Activated B cell treated with CpG ODN at 0.5 μM for 24 hours (primary cell): ENCODE data around the gene ADGRF5. TPM values are rescaled to one million over a fixed set of nuclear protein-coding genes. Genes with fewer than 3 reads are reported as not detected.

Experiments
- ATAC-seq: fragments of 200-7000 bp; cut with Tn5 transposase; one replicate; pipeline ENCODE4 v1.10.0; 2021; ENCODE audit warnings: low read depth, mild to moderate bottlenecking, moderate library complexity
- CTCF ChIA-PET: fragments of 350-600 bp; sonication (Branson Sonifier 250); formaldehyde crosslinking; loops from one replicate; lab custom pipeline; 2021; ENCODE audit warnings: antibody characterized with exemption; lab: Charles Lee
- POLR2A ChIA-PET: fragments of 350-600 bp; sonication (Branson Sonifier 250); formaldehyde crosslinking; loops from one replicate; lab custom pipeline; 2021; ENCODE audit warnings: antibody characterized with exemption; lab: Charles Lee
- DNase-seq: peaks from one replicate; pipeline ENCODE4 v3.0.0; 2022
- H3K27ac Mint-ChIP-seq: one replicate; pipeline ENCODE4 v1.8.0; 2020; ENCODE audit warnings: mixed read lengths
- H3K27me3 Mint-ChIP-seq: one replicate; pipeline ENCODE4 v1.8.0; 2021; ENCODE audit warnings: mixed read lengths
- H3K36me3 Mint-ChIP-seq: one replicate; pipeline ENCODE4 v1.8.0; 2021; ENCODE audit warnings: low read depth, mixed read lengths
- H3K4me1 Mint-ChIP-seq: one replicate; pipeline ENCODE4 v1.8.0; 2021; ENCODE audit warnings: mixed read lengths
- H3K4me3 Mint-ChIP-seq: one replicate; pipeline ENCODE4 v1.8.0; 2020; ENCODE audit warnings: mild to moderate bottlenecking, mixed read lengths
- H3K9me3 Mint-ChIP-seq: one replicate; pipeline ENCODE4 v1.8.0; 2020; ENCODE audit warnings: mixed read lengths
- intact Hi-C: fragments of 100-400 bp; cut with micrococcal nuclease; formaldehyde crosslinking; loops from one replicate; pipeline ENCODE4 v1.15.1; 2024
- total RNA-seq: library from RNA; stranded (reverse); gene quantifications from 2 replicates; pipeline ENCODE4 v1.2.3, GENCODE V29; 2022
- TF ChIP-seq, protein P1 (sequence below): fragments of 200-600 bp; IDR thresholded peaks from one replicate; pipeline ENCODE4 v1.8.0; 2022; ENCODE audit warnings: antibody characterized with exemption, mild to moderate bottlenecking

The ADGRF5 gene
- total RNA-seq, 1 donor from 2014 or later: not detected

DNA sequence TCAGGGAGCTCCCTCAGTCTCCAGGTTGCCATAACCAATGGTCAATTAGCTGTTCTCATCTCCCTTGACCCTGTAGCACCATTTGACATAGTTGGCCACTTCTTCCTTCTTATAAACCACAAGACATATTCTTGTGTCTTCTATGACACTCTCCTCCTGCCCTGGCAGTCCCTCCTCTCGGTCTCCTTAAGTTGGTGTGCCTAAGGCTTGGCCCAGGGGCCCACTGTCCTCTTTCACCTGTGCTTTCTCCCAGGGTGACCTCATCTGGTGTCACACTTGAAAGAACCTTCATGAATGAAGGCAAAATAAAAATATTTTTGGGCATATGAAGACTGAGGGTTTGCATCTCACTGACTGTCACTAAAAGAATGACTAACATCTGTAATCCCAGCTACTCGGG lies 9.7 kb upstream of the ADGRF5 start:
- Mint-ChIP-seq H3K4me1 (no peaks in the 10 kb centered on the region), H3K36me3 (no peaks in the 10 kb centered on the region), H3K27me3 (peaks cover 2% of the 10 kb centered on the region), H3K4me3 (no peak overlapping the region), H3K27ac (no peak overlapping the region), H3K9me3 (no peaks in the 10 kb centered on the region)
- TF ChIP-seq, protein P1, sequence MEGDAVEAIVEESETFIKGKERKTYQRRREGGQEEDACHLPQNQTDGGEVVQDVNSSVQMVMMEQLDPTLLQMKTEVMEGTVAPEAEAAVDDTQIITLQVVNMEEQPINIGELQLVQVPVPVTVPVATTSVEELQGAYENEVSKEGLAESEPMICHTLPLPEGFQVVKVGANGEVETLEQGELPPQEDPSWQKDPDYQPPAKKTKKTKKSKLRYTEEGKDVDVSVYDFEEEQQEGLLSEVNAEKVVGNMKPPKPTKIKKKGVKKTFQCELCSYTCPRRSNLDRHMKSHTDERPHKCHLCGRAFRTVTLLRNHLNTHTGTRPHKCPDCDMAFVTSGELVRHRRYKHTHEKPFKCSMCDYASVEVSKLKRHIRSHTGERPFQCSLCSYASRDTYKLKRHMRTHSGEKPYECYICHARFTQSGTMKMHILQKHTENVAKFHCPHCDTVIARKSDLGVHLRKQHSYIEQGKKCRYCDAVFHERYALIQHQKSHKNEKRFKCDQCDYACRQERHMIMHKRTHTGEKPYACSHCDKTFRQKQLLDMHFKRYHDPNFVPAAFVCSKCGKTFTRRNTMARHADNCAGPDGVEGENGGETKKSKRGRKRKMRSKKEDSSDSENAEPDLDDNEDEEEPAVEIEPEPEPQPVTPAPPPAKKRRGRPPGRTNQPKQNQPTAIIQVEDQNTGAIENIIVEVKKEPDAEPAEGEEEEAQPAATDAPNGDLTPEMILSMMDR: no peak
- CTCF ChIA-PET: no interaction called here
- intact Hi-C loops: no loop called here
- ATAC-seq: no peak
- POLR2A ChIA-PET: no interaction called here
- DNase-seq: no peak

DNA sequence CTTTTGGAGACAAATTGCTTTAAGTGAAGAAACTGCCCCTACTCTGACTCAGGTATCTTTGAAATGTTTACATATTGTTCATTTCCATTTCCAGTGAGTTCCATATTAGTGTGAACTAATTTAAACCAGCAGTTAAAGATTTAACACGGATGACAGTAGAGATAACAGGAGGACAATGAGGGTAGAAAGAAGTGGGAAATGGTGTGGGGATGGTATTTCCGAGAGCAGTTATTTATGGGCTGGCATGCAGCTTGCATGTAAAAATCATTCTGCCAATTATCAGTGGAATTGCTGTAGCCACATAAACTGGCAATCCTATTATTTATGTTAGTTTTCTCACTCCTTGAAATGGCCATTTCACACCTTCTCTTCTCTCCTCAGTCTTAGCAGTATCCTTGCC lies 8.6 kb upstream of the ADGRF5 start:
- DNase-seq (no peak), ATAC-seq (no peak)
- Mint-ChIP-seq H3K36me3 (no peaks in the 10 kb centered on the region), H3K9me3 (no peaks in the 10 kb centered on the region), H3K4me1 (no peaks in the 10 kb centered on the region), H3K27ac (no peak overlapping the region), H3K4me3 (no peak overlapping the region), H3K27me3 (peaks cover 2% of the 10 kb centered on the region)
- ChIA-PET CTCF (no interaction called here), POLR2A (no interaction called here)
- TF ChIP-seq, protein P1: no peak
- intact Hi-C loops: no loop called here

DNA sequence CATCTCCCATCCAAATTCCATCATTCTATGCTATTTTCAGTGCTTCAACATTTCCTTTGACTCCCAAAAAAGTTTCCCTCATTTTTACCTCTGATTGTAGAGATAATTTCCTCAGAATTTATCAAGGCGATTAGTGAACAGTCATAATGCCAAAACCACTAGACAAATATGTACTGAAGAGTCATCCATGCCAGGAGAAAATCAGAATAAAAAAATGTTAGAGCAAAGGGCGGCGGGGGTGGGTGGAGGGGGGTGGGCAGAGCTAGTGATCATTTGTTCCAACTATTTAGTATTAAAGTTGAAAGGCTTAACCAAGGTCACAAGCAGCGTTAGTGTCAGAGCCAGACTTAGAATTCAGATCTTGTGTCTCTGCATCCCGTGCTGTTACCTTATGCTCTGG lies 5.3 kb upstream of the ADGRF5 start:
- Mint-ChIP-seq H3K4me3 (no peak overlapping the region), H3K36me3 (no peaks in the 10 kb centered on the region), H3K27ac (no peak overlapping the region), H3K4me1 (no peaks in the 10 kb centered on the region), H3K27me3 (no peaks in the 10 kb centered on the region), H3K9me3 (no peaks in the 10 kb centered on the region)
- DNase-seq (no peak), ATAC-seq (no peak)
- TF ChIP-seq, protein P1: no peak
- CTCF ChIA-PET: no interaction called here
- intact Hi-C loops: no loop called here
- POLR2A ChIA-PET: no interaction called here

DNA sequence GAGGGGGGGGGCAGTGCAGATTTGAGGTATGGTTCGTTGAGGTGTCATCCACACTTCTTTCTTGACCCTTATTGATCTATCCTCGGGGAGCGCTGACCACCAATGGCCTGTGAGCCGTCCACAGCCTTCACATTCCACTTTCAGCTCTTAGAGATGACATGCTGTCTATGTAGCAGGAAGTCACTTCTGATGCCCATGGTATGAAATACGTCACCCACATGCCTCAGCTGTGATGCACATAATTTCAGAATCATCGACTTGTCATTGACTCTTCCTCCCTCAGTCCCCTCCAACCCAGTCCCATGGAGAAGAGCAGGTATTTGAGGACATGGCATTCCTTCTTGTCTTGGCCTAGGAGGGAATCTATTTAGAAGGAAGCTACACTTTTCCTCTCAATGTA lies 4.7 kb upstream of the ADGRF5 start:
- TF ChIP-seq, protein P1: no peak
- no peak for DNase-seq
- Mint-ChIP-seq H3K4me1 (no peaks in the 10 kb centered on the region), H3K27ac (no peak overlapping the region), H3K36me3 (no peaks in the 10 kb centered on the region), H3K4me3 (no peak overlapping the region), H3K9me3 (no peaks in the 10 kb centered on the region), H3K27me3 (no peaks in the 10 kb centered on the region)
- ChIA-PET CTCF (no interaction called here), POLR2A (no interaction called here)
- intact Hi-C loops: no loop called here
- no peak for ATAC-seq

DNA sequence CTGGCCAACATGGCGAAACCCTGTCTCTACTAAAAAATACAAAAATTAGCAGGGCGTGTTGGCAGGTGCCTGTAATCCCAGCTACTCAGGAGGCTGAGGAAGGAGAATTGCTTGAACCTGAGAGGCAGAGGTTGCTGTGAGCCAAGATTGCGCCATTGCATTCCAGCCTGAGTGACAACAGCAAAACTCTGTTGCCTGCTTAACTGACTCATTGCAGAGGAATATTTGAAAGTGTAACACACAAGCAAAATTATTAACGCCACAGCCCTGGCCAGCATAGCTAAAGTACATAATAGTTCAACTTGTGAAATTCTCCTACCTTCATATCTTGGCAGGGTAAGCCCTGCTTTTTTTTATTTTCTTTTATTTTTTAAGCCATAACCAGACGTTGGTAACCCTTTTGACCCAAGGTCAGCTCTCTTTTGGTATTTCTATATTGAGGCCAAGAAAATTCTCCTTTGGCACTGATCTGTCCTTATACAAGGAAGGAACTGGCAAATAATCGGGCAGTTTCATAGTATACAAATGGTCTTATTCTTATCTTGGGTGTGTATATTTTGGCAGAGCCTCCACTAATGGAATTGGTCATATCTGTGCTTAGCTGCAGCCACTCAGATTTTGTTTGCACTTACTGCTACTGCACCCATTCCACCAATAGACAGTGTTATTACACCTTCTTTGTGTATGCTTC lies 4.0 kb upstream of the ADGRF5 start:
- intact Hi-C loops: no loop called here
- ATAC-seq: no peak
- ChIA-PET POLR2A (no interaction called here), CTCF (no interaction called here)
- no peaks in the 10 kb centered on the region for H3K27me3 Mint-ChIP-seq
- no peaks in the 10 kb centered on the region for H3K9me3 Mint-ChIP-seq
- DNase-seq: no peak
- H3K4me3 Mint-ChIP-seq: no peak overlapping the region
- TF ChIP-seq, protein P1: no peak
- H3K27ac Mint-ChIP-seq: no peak overlapping the region
- H3K4me1 Mint-ChIP-seq: no peaks in the 10 kb centered on the region
- no peaks in the 10 kb centered on the region for H3K36me3 Mint-ChIP-seq
